ENCODE data around the gene COQ2.

DNA sequence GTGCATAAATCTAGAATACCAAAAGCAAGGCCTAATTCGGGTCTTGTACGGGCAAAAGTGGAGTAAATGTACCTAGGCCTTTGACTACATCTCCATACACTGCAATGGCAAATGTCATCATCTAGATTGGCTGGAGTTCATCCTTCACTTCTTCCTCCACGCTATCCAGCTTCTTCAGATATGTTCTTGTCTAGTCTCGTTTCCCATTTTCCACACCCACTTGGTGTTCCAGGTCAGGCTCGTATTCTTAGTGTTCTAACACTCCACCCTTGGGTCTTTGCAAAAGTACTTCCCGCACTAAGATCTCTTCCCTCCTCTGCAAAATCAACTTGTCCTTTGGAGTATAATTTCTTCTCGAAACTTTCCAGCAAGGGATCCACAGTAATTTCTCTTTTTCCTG lies 1.4 kb downstream of the COQ2 start:
- TF ChIP-seq, protein P1, sequence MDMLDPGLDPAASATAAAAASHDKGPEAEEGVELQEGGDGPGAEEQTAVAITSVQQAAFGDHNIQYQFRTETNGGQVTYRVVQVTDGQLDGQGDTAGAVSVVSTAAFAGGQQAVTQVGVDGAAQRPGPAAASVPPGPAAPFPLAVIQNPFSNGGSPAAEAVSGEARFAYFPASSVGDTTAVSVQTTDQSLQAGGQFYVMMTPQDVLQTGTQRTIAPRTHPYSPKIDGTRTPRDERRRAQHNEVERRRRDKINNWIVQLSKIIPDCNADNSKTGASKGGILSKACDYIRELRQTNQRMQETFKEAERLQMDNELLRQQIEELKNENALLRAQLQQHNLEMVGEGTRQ (IDR thresholded peaks at IDR 0.05; ENCODE audit: borderline replicate concordance, low read depth, low read length): no peak
- TF ChIP-seq, protein P2, sequence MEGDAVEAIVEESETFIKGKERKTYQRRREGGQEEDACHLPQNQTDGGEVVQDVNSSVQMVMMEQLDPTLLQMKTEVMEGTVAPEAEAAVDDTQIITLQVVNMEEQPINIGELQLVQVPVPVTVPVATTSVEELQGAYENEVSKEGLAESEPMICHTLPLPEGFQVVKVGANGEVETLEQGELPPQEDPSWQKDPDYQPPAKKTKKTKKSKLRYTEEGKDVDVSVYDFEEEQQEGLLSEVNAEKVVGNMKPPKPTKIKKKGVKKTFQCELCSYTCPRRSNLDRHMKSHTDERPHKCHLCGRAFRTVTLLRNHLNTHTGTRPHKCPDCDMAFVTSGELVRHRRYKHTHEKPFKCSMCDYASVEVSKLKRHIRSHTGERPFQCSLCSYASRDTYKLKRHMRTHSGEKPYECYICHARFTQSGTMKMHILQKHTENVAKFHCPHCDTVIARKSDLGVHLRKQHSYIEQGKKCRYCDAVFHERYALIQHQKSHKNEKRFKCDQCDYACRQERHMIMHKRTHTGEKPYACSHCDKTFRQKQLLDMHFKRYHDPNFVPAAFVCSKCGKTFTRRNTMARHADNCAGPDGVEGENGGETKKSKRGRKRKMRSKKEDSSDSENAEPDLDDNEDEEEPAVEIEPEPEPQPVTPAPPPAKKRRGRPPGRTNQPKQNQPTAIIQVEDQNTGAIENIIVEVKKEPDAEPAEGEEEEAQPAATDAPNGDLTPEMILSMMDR (IDR thresholded peaks at IDR 0.05): no peak
- no peak for TF ChIP-seq POLR2AphosphoS5 (IDR thresholded peaks at IDR 0.05; ENCODE audit: low read depth, low read length)
- no peak for TF ChIP-seq FOSL2 (IDR thresholded peaks at IDR 0.05; ENCODE audit: borderline replicate concordance, low read depth)
- TF ChIP-seq SIN3A (IDR thresholded peaks at IDR 0.05; ENCODE audit: borderline replicate concordance, low read depth, low read length): no peak
- TF ChIP-seq, protein P3, sequence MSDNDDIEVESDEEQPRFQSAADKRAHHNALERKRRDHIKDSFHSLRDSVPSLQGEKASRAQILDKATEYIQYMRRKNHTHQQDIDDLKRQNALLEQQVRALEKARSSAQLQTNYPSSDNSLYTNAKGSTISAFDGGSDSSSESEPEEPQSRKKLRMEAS (IDR thresholded peaks at IDR 0.05; ENCODE audit: low read depth): no peak
- no peak for TF ChIP-seq TEAD4 (IDR thresholded peaks at IDR 0.05; ENCODE audit: borderline replicate concordance, insufficient read depth)
- TF ChIP-seq MEF2A (IDR thresholded peaks at IDR 0.05; ENCODE audit: borderline replicate concordance, low read depth): no peak
- no peak for TF ChIP-seq RCOR1 (IDR thresholded peaks at IDR 0.05; ENCODE audit: low read length)
- TF ChIP-seq RXRA (IDR thresholded peaks at IDR 0.05; ENCODE audit: borderline replicate concordance, low read depth): no peak
- no peak for TF ChIP-seq GABPA (IDR thresholded peaks at IDR 0.05; ENCODE audit: low read depth)
- no peak for TF ChIP-seq RFX5 (IDR thresholded peaks at IDR 0.05; ENCODE audit: low read length)
- TF ChIP-seq, protein P4, sequence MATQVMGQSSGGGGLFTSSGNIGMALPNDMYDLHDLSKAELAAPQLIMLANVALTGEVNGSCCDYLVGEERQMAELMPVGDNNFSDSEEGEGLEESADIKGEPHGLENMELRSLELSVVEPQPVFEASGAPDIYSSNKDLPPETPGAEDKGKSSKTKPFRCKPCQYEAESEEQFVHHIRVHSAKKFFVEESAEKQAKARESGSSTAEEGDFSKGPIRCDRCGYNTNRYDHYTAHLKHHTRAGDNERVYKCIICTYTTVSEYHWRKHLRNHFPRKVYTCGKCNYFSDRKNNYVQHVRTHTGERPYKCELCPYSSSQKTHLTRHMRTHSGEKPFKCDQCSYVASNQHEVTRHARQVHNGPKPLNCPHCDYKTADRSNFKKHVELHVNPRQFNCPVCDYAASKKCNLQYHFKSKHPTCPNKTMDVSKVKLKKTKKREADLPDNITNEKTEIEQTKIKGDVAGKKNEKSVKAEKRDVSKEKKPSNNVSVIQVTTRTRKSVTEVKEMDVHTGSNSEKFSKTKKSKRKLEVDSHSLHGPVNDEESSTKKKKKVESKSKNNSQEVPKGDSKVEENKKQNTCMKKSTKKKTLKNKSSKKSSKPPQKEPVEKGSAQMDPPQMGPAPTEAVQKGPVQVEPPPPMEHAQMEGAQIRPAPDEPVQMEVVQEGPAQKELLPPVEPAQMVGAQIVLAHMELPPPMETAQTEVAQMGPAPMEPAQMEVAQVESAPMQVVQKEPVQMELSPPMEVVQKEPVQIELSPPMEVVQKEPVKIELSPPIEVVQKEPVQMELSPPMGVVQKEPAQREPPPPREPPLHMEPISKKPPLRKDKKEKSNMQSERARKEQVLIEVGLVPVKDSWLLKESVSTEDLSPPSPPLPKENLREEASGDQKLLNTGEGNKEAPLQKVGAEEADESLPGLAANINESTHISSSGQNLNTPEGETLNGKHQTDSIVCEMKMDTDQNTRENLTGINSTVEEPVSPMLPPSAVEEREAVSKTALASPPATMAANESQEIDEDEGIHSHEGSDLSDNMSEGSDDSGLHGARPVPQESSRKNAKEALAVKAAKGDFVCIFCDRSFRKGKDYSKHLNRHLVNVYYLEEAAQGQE (IDR thresholded peaks at IDR 0.05; ENCODE audit: low read depth, low read length): no peak
- no peak for TF ChIP-seq EZH2phosphoT487 (IDR thresholded peaks at IDR 0.05; ENCODE audit: borderline replicate concordance, low read depth)

All from SK-N-SH (cell line).